T-helper 9 cell (primary cell): Measurements from ENCODE around the gene CYB5A.
"Not testable (repeated sequence)": the region's sequence is repeated elsewhere in the genome, so short reads cannot be mapped to it uniquely, and the experiment has no call there.

ENCODE experiments used
- DNase-seq: peaks from one replicate; pipeline ENCODE4 v3.0.0-alpha.2; 2020
- total RNA-seq, 2 donors: gene quantifications; one replicate each; lab custom pipeline; 2026; lab: John Stamatoyannopoulos, UW

Gene CYB5A, protein sequence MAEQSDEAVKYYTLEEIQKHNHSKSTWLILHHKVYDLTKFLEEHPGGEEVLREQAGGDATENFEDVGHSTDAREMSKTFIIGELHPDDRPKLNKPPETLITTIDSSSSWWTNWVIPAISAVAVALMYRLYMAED
- 10.6 to 22.5 reads per million in 2 donors for total RNA-seq

DNA sequence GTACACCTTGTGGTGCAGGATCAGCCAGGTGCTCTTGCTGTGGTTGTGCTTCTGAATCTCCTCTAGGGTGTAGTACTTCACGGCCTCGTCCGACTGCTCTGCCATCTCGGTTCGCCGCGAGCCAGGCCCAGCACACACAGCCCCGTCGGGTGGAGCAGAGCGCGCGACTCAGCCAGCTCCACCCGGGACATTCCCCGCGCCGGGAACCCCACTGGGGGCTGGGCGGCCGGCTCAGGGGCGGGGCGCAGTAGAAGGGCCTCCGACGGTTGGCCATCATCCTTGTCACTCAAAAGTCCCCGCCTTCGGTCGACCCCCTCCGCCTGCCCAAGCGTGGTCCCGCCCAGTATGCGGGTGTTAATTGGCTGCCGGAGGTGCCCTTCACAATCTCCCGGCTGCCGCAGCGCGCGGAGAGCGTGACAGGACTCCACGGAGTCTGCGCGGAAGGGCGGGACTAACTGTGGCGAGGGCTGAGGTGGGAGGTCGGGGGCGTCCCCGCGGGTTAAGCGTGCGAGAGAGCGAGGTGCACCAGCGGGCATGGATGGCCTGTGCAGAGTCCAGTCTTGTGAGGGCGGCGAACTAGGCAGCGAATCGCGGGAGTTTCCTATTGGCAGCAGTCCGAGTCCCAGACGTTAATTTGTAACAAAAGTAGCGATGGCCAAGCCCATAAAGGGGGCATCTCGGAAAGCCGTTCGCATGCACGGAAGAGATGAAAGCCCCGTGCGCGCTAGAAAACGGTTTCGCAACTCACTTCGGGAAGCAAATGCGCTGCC lies at the start of gene CYB5A:
CYB5A (minus strand) TSS at position 193 of the 770 bp plus-strand sequence; CDS start at position 105, 88 bp downstream.
- DNase-seq = peak; percentile 98

DNA sequence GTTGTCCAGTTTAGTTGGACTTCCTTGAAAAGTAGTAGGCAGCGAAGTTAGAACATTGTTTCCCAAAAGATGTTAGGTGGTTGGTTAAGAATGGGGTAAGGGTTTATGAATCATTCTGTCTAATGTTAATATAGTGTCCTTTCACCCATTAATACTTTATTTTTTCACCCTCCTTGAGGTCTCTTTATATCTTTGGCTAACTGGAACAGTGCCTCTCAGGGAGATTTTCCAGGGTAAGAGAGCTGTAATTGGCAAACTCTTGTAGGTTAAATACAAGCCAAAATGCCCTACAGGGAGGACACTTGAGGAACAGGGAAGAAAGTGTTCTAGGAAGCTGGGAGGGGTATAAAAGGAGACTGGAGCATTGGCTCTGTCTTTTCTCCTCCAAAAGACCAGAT lies 46.1 kb upstream of the CYB5A start:
- no peak for DNase-seq

DNA sequence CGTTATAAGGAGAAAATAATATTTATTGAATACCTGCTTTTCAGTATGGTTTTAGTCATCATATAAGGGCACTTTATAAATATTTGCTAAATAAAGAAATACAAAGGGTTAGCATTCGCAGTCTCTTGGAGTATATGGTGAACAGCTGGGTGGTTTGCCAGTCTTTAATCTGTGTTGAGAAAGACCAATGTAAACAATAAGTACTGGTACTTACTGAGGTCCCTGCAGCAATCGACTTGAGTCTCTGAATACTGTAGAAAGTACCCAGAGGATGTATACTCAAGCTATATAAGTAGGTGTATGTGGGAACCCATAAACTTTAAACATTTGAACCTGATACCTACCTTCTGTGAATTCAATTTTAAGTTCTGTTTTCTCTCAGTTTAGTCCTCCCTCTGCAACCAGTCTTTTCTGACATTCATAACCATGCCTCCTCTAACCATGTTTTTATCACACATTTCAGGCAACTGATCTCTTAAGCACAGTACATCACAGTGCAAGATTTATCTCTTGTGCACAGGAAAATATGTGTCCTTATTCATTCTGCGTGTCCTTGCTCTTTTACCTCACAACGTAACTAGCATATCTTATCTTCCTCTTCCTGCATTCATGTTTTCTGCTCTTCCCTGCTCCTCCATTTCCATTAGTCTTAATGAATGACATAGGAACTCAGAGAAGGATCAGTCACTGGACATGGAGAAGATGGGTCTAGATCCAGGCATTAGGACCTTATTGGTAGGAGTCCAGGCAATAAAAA lies 45.6 kb upstream of the CYB5A start:
- DNase-seq = no peak

DNA sequence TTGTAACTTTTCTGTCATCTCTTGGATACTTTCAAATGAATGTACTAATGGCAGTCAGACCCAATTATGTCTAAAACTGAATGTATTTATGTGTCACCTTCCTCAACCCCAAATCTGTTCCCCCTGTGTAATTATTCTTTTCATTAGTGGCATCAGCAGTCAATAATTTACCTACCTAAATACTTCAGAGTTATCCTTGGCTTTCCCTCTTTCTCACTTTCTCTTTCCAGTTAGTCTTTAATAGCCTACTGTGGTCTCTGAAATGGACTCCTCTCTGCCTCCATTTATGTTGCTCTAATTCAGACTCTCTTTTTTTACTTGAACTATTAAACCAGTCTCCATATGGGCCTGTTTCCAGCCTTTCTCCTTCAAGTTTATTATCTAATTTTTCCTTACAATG lies 44.9 kb upstream of the CYB5A start:
- no peak for DNase-seq

DNA sequence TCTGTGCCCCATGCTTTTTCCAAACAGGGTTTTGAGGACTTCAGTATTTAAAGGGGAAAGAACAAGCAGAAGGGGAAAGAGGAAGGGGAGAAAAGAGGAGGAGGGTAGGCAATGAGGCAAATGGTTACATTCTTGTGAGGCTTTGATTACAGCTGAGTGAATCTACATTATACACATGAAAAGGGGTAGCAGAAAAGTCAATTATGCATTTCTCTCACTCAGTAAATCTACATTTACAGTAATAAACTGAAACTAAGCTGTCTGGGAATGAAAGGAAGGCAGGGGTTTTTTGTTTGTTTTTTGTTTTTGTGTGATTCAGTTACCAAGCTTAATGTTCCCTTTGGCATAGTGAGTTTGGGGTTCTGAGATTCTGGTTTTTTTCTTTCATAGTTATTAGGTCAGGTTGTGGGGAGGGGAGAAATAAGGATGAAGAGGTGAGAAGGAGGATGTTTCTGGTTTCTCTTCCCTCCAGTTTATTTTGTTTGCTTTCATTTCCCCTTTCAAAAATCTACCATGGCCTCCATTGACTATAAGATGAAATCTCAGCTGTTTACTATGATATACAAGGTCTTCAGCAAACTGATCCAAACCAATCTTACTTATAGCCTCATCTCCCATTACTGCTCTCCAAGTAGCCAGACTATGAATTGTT lies 42.6 kb upstream of the CYB5A start:
- no peak for DNase-seq

DNA sequence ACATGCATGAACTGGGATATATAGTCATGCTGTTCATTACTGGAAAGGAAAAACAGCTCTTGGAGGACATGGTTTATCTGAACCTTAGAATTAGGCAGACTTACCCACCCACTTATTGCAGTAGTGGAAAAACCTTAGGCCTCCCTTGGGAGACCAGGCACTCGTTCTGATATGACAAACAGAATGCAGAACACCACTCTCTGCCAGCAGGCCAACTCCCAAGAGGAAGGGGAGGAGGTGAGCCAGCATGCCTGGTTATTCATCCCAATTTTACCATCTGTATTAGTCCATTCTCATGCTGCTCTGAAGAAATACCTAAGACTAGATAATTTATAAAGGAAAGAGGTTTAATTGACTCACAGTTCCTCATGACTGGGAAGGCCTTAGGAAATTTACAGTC lies 41.3 kb upstream of the CYB5A start:
- DNase-seq = no peak

DNA sequence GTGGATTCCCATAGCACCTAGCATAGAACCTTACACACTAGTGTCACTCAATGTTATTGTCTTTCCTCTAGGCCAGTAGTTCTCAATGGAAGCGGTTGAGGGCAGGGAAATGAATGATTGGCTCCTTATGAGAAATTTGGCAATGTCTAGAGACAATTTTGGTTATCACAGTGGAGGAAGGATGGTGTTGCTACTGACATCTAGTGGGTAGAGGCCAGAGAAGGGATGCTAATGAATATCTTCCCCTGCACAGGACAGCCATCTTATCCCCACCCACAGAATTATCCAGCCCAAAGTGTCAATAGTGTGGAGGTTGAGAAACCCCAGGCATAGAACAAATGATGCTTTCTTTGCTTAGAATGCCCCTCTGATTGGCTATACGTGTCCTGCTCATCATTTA lies 39.6 kb upstream of the CYB5A start:
- no peak for DNase-seq

DNA sequence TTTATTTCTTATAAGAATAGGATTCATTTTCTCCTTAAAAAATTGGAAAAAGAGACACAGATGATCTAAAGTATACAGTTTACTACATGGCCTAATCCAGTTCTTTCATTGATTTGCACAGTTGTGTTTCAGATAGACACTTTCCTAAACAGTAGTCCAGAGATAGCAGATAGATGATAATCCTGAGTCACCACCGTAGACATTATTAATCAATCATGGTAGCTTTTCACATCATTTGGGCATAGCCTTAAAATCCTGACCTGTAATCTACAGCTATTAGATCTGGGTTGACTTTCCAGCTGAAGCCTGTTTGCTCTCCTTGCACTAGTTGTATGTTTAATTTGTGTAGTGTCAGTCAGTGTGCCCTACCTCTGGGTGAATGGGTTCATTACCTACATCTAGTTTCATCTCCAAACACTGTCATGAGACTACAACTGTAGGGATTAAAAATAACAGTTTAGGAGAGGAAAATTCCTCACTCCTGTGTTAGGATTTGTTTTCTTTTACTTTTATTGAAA lies 38.0 kb upstream of the CYB5A start:
- no peak for DNase-seq

DNA sequence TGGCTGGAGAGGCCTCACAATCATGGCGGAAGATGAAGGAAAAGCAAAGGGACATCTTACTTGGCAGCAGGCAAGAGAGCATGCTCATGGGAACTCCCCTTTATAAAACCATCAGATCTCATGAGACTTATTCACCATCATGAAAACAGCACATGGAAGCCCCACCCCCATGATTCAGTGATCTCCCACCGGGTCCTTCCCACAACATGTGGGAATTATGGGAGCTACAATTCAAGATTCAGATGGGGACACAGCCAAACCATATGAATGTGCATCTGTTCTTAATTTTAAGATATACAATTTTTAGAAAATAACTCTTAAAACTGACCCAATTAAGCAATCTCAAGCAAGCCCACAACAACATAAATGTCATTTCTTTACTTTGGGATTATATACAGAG lies 36.4 kb upstream of the CYB5A start:
- DNase-seq = no peak

DNA sequence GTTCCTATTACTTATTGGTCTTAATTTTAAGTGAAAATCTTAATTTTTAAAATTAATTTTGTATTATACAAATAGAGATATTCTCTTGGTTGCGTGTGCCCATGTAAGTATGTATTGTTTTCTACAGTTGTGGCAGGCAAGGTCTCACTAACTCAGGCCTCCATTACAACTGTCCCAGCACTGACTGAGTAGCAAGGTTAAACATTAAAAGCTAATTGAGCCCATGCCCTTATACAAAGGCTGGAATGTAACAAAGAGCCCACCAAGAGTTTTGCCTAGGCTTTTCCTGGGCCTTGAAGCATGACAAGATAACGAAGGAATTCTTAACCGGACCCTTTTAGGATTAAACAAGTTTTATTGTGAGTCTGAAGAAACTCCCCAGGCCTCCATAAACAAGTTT lies 35.0 kb upstream of the CYB5A start:
- DNase-seq = not testable (repeated sequence)

DNA sequence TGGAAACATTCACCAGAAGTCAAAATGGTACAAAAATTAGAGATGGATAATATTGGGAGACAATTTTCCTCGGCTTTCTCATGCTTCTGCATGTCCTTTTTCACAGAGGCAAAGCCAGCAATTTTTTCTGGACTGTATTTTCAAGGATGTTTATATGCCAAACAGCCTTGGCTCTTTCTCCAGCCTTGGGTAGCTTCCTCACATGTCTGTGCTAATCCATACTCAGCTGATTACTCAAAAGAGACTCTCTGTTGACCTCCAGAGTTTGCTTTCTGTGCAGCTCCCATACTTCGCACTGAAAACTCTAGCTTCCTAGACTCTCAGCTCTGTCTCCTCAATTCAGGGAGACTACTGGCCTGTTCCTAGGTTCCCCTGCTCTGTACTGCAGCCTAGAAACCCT lies 34.5 kb upstream of the CYB5A start:
- no peak for DNase-seq

DNA sequence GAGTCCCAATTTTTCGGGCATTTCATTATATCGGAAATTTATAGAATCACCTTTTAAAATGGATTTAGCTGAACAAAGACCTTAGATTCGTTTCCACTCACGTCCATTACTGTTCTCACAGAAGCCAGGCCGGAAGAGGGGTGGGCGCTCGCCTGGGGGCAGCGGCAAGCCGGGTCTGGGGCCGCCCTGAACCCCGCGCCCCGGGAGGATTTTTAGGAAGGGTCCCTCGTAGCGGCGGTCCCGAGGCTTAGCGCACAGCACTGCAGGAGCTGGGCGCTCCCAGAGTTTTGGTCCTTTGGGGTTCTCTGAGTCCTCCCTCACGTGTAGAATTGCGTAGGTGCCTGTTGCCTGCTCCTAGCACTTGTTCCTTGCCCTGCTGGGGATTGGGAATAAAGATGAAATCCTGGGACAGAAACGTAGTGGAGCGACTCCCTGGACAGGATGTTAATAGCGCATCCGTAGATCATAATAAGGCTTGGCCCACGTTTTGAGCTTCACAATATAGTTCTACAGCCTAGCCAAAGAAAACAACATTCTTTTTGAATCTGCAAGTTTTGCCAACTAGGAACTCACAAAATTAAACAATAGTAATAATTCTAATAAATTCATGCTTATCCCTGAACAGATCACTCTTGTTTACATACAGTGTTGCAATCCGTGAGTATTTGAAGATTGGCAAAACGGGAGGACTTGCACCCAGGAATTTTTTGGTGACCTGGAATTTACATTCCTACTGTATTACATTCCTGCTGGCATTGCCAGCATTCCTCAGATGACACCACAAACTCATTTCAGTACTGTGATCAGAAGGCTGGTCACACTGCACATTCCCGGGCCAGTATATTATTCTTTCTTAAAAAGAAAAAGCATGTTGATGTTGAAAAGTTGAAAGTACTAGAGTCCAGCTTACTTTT lies 24.8 kb upstream of the CYB5A start:
- DNase-seq = no peak

DNA sequence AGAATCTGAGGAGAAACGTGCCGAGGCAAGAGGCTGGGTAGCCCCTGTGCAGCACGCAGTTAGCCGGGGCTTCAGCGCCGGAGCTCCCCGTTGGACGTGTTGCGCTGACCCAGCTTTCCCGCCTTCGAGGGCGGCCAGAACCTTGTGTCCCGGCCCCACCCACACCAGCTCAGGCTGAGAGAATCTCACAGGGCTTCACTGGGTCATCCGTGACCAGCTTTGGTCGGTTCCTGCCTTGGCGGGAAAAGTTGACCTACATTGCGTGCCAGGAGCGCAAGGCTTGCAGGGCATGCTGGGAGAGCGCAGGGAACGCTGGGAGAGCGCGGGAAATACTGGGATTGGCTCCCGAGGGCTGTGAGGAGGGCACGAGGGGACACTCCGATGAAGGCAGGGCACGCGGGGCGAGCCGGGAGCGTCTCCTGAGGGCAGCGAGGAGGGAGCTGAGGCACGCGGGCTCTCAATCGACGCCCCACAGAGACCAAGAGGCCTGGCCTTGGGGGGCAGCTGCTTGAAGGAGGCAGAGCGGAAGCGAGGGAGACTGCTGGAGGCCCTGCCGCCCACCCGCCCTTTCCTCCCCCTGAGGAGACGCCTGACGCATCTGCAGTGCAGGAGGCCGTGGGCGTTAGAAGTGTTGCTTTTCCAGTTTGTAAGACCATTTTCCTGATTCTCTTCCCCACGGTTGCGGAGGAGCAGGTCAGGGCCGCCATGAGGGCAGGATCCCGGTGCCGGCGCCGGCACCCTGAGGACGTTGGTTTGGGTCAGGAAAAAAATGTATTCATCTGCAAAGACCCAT lies 23.9 kb upstream of the CYB5A start, which contains the start of gene C18orf63:
C18orf63 (plus strand) TSS at position 376 of the 793 bp plus-strand sequence. CDS start 2,027 bp downstream, outside the sequence.
- no peak for DNase-seq

DNA sequence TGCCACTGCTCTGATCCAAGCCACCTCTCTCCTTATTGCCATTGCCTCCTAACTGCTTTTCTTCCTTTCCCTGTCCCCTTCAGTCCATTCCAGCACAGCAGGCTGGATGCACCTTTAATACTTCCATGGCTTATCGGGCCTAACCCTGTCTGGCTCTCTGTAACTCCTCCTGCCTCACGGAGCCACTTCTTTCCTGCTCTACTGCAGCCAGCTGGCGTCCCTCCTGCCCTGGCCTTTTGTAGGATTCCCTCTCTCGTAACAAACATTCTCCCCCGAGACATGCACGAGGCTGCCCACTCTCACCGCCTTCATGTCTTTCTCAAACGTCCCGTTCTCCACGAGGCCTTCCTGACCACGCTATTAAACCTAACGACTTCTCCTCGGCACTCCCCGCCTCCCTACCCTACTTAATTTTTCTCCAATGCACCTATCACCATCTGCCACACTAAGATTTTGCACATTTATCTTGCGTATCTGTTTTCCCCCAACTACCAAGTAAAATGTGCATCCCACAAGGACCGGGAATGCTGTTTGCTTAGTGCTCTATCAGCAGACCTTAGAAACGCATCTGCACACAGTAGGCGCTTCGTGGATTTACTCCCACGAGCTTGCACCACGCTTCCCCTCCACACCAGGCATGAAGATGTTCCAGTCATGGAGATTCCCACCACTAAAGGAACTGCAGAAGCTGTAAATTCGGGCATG lies 23.1 kb upstream of the CYB5A start:
- DNase-seq = no peak

DNA sequence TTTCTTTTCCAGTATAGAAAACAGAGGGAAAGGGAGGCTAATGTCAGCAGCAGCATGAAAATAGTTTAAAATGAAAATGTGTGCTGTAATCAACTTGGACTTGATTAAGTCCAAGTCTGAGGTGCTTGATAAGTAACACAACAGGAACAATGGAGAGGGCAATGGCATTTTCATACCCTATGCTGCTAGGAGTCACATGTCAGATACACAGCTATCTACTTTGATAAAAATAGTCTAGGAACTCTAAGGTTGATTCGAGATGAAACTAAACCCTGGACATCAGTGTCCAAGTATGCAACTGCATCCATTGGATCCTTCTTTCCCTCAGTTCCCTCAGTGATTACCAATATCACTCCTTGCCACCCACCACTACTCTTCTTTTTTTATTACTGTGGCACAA lies 19.2 kb upstream of the CYB5A start:
- DNase-seq = no peak

DNA sequence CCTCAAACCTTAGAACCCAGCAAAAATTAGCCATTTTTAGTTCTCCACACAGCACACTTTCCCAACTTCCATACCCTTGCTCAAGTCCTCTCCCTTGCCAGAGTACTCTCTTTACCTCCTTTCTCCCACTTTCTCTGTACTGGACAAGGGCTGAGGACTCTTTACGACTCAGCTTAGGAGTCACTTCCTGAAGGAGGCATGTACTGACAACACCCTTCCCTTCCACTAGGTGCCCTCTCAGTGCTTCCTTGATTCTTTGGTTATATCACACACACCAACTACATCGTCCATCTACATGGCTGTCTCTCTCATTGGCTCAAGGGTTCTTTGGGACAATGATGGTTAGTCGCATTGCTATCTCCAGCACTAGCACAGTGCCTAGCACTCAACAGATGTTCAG lies 18.6 kb upstream of the CYB5A start:
- DNase-seq = no peak

DNA sequence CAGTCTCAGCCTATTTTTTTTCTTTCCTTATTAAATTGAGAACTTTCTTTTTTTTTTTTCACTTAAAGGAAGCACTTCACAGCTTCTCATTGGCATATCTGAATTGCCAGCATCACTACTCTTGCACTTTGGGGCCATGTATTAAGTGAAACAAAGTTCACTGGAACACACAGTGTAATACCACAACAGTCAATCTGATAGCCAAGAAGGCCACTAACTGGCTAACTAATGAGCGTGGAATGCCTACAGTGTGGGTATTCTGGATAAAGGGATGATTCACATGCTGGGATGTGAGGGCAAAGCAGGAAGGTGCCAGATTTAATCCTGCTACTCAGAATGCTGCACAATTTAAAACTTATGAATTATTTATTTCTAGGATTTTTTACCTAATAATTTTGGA lies 12.2 kb upstream of the CYB5A start:
- DNase-seq = no peak

DNA sequence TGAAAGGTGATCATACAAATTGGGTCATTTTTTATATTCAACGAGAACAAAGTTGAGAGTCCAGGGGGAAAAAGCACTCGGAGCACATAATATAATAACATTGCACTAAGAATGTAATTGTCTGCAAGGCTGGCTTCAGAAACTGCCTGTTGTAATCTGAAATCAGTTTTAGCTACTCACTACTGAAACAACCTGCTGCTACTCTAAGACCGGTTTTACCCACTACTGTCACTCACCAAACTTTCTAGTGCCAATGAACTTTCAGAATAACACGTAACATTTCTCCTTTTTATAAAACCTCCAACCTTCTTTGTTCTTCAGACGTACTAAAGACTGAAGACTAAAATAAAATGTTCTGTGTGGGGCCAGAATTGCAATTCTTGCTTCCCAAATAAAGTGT lies 11.5 kb upstream of the CYB5A start:
- no peak for DNase-seq

DNA sequence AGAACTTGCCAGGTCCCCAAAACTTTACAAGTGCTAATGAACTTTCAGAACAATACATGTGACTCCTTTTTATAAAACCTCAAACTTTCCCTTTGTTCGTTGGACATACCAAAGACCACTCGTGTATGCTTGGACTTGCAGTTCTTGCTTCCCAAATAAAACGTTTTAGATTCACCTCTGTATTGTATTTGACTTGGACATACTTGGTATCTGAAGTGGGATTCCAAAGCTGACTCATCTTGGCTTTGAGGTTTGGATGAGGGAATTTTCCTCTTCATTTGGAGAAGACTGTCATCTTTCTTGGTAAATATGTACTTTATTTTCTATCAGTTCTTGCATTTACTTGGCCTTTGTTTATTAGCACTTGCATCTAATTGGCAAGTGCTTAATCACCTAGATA lies 8.0 kb upstream of the CYB5A start:
- no peak for DNase-seq

DNA sequence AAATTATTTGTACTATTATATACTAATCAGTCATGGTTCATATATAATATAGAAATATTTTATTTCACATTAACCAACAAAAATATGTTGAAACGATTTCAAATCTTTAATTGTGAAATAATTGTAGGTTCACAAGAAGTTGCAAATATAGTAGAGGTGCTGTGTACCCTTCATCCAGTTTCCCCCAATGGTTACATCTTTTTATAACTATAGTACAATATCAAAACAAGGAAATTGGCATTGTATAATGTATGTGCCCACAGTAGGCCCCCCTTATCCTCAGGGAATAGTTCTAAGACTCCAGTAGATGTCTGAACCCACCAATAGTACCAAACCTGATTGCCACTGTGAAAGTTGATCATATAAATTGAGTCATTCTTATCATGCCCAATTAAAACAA lies 7.4 kb upstream of the CYB5A start:
- no peak for DNase-seq
